Stimulated activated CD4-positive, alpha-beta T cell treated with anti-CD3 and anti-CD28 coated beads, Interleukin-12 subunit alpha, Interleukin-12 subunit beta, amount 100 ng/mL, for 4 hours (primary cell): ENCODE measurements around the gene RBMY1B.
"Not testable (repeated sequence)": the region's sequence is repeated elsewhere in the genome, so short reads cannot be mapped to it uniquely, and the experiment has no call there.

ENCODE experiments used
- DNase-seq: peaks from one replicate; pipeline ENCODE4 v3.0.0-alpha.2; 2020

Gene RBMY1B

GRCh38 chrY:21511038-21511437 is at the start of gene RBMY1B:
Gene RBMY1B, plus strand, starts transcription at chrY:21511338. Its CDS starts 2,013 bp downstream, at chrY:21513351.
- not testable (repeated sequence) for DNase-seq

- DNase-seq, result not testable (repeated sequence)
Measured at GRCh38 chrY:21462915-21463314, 48.2 kb upstream of the RBMY1B start.

- DNase-seq, result no peak
Measured at GRCh38 chrY:21482967-21483366, 28.2 kb upstream of the RBMY1B start.

GRCh38 chrY:21534579-21534978 is 23.4 kb downstream of the RBMY1B start, which contains the start of gene RBMY1A1:
Gene RBMY1A1, plus strand, starts transcription at chrY:21534879. Its CDS starts 2,013 bp downstream, at chrY:21536892.
- DNase-seq, result not testable (repeated sequence)

- not testable (repeated sequence) for DNase-seq
Measured at GRCh38 chrY:21559316-21559984, 48.3 kb downstream of the RBMY1B start.
